IMR-90 (cell line): ENCODE data around the gene RAB34. TPM values are rescaled to one million over a fixed set of nuclear protein-coding genes. Genes with fewer than 3 reads are reported as not detected.
A peak's percentile ranks its signal among the peaks of the same experiment; 100 is the strongest.

Source experiments
- ATAC-seq: fragments of 200-7000 bp; cut with Tn5 transposase; 2 replicates; pipeline ENCODE4 v1.9.1; 2020; ENCODE audit warnings: low read depth, mild to moderate bottlenecking, moderate library complexity
- BruUV-seq: library from RNA; stranded (reverse); fragments of 400-500 nt; replicated peaks from 2 replicates; lab custom pipeline; 2021; lab: Mats Ljungman, UMichigan
- CTCF ChIA-PET: fragments of 300-600 bp; formaldehyde crosslinking; extraction: SDS; loops from one replicate; lab custom pipeline; 2021; ENCODE audit warnings: antibody characterized with exemption; lab: Yijun Ruan, JAX
- POLR2A ChIA-PET: fragments of 300-600 bp; sonication (Branson Sonifier 250); formaldehyde crosslinking; loops from one replicate; lab custom pipeline; 2022; ENCODE audit warnings: antibody characterized with exemption; ENCODE audit not compliant: unreplicated experiment; lab: Charles Lee
- DNase-seq: peaks from one replicate; pipeline ENCODE4 v3.0.0; 2013
- H2AFZ ChIP-seq: replicated peaks from 2 replicates; pipeline ENCODE3; 2013; ENCODE audit warnings: low read length, mild to moderate bottlenecking; ENCODE audit not compliant: poor library complexity
- H2AK5ac ChIP-seq: 2 replicates; pipeline ENCODE4 v1.6.1; 2013; ENCODE audit warnings: low read depth, low read length, inconsistent platforms
- H2AK9ac ChIP-seq: replicated peaks from 2 replicates; pipeline ENCODE3; 2013; ENCODE audit warnings: mild to moderate bottlenecking, low read depth, low read length, moderate library complexity; ENCODE audit not compliant: poor library complexity
- H2BK120ac ChIP-seq: 2 replicates; pipeline ENCODE4 v1.6.1; 2013; ENCODE audit warnings: low read depth, low read length, inconsistent platforms
- H2BK15ac ChIP-seq: 3 replicates; pipeline ENCODE4 v1.6.1; 2013; ENCODE audit warnings: low read depth, low read length, inconsistent platforms
- H2BK20ac ChIP-seq: 2 replicates; pipeline ENCODE4 v1.6.1; 2013; ENCODE audit warnings: low read depth, mild to moderate bottlenecking, inconsistent platforms, low read length, moderate library complexity
- H2BK5ac ChIP-seq: 2 replicates; pipeline ENCODE4 v1.6.1; 2013; ENCODE audit warnings: mild to moderate bottlenecking, low read depth, low read length, inconsistent platforms; ENCODE audit not compliant: poor library complexity, severe bottlenecking
- H3K14ac ChIP-seq: replicated peaks from 2 replicates; pipeline ENCODE4 v1.6.1; 2013; ENCODE audit warnings: low read depth, low read length, inconsistent platforms
- H3K18ac ChIP-seq: 2 replicates; pipeline ENCODE4 v1.6.1; 2013; ENCODE audit warnings: low read depth, low read length, control low read depth
- H3K23ac ChIP-seq: 2 replicates; pipeline ENCODE4 v1.6.1; 2013; ENCODE audit warnings: low read depth, low read length, inconsistent platforms
- H3K27ac ChIP-seq: 2 replicates; pipeline ENCODE4 v1.5.1; 2013; ENCODE audit warnings: mild to moderate bottlenecking, control low read depth, low read length; ENCODE audit not compliant: insufficient read depth
- H3K27me3 ChIP-seq: 2 replicates; pipeline ENCODE4 v1.6.1; 2013; ENCODE audit warnings: low read length; ENCODE audit not compliant: control insufficient read depth, insufficient read depth
- H3K36me3 ChIP-seq: 2 replicates; pipeline ENCODE4 v1.6.1; 2013; ENCODE audit warnings: low read length, mixed read lengths; ENCODE audit not compliant: control insufficient read depth, insufficient read depth
- H3K4ac ChIP-seq: 2 replicates; pipeline ENCODE4 v1.6.1; 2013; ENCODE audit warnings: low read depth, low read length, inconsistent platforms
- H3K4me1 ChIP-seq: 2 replicates; pipeline ENCODE4 v1.6.1; 2013; ENCODE audit warnings: low read length, mixed read lengths; ENCODE audit not compliant: control insufficient read depth, insufficient read depth
- H3K4me2 ChIP-seq: 2 replicates; pipeline ENCODE4 v1.6.1; 2013; ENCODE audit warnings: low read depth, mild to moderate bottlenecking, control low read depth, low read length, moderate library complexity
- H3K4me3 ChIP-seq: 2 replicates; pipeline ENCODE4 v1.5.1; 2013; ENCODE audit warnings: low read depth, mild to moderate bottlenecking, control low read depth, low read length, moderate library complexity; ENCODE audit not compliant: insufficient read depth
- H3K56ac ChIP-seq: 2 replicates; pipeline ENCODE4 v1.6.1; 2013; ENCODE audit warnings: low read length, inconsistent platforms; ENCODE audit not compliant: insufficient read depth; ENCODE audit errors: extremely low read depth
- H3K79me1 ChIP-seq, 2 experiments: 2 replicates each; pipeline ENCODE4 v1.6.1; 2013; ENCODE audit warnings: low read length in 2 of 2, inconsistent platforms in 1 of 2, low read depth in 1 of 2
- H3K9ac ChIP-seq: 2 replicates; pipeline ENCODE4 v1.6.1; 2013; ENCODE audit warnings: low read depth, low read length, control low read depth
- H3K9me1 ChIP-seq: 2 replicates; pipeline ENCODE4 v1.6.1; 2013; ENCODE audit warnings: low read length, inconsistent platforms; ENCODE audit not compliant: insufficient read depth
- H3K9me3 ChIP-seq: 2 replicates; pipeline ENCODE4 v1.6.1; 2013; ENCODE audit warnings: low read length; ENCODE audit not compliant: control insufficient read depth, insufficient read depth
- H4K20me1 ChIP-seq: 2 replicates; pipeline ENCODE4 v1.6.1; 2013; ENCODE audit warnings: low read length, inconsistent platforms; ENCODE audit not compliant: insufficient read depth
- H4K5ac ChIP-seq: 2 replicates; pipeline ENCODE4 v1.6.1; 2013; ENCODE audit warnings: mild to moderate bottlenecking, low read depth, low read length, control low read depth
- H4K8ac ChIP-seq, 2 experiments: 2 replicates each; pipeline ENCODE4 v1.6.1; 2013; ENCODE audit warnings: low read depth in 2 of 2, low read length in 2 of 2, control low read depth in 1 of 2, inconsistent platforms in 1 of 2
- H4K91ac ChIP-seq: 2 replicates; pipeline ENCODE4 v1.6.1; 2013; ENCODE audit warnings: low read depth, low read length, inconsistent platforms; ENCODE audit not compliant: insufficient read depth
- BHLHE40 ChIP-seq: fragments of 150-350 bp; IDR thresholded peaks from 2 replicates; pipeline ENCODE4 v1.6.1; 2016; ENCODE audit warnings: mild to moderate bottlenecking, low read depth, low read length
- CHD1 ChIP-seq: IDR thresholded peaks from 2 replicates; pipeline ENCODE4 v1.6.1; 2012; ENCODE audit warnings: low read depth, low read length, improper control_type of control experiment
- CTCF ChIP-seq: conservative IDR thresholded peaks from 2 replicates; pipeline ENCODE4 v1.5.1; 2012; ENCODE audit warnings: mild to moderate bottlenecking, low read depth, low read length, improper control_type of control experiment
- ELK1 ChIP-seq: fragments of 150-350 bp; IDR thresholded peaks from 2 replicates; pipeline ENCODE4 v1.6.1; 2016; ENCODE audit warnings: low read depth, mild to moderate bottlenecking, low read length, moderate library complexity, borderline replicate concordance
- FOS ChIP-seq: fragments of 150-350 bp; IDR thresholded peaks from 2 replicates; pipeline ENCODE4 v1.6.1; 2016; ENCODE audit warnings: low read depth, low read length
- MAFK ChIP-seq: IDR thresholded peaks from 2 replicates; pipeline ENCODE4 v1.6.1; 2012; ENCODE audit warnings: low read depth, low read length, improper control_type of control experiment
- NFE2L2 ChIP-seq: fragments of 150-350 bp; IDR thresholded peaks from 2 replicates; pipeline ENCODE4 v1.6.1; 2016; ENCODE audit warnings: low read depth, mild to moderate bottlenecking, low read length
- POLR2A ChIP-seq: IDR thresholded peaks from 2 replicates; pipeline ENCODE4 v1.6.1; 2012; ENCODE audit warnings: mild to moderate bottlenecking, low read depth, low read length
- RAD21 ChIP-seq: IDR thresholded peaks from 2 replicates; pipeline ENCODE4 v1.6.1; 2012; ENCODE audit warnings: low read length, improper control_type of control experiment
- RCOR1 ChIP-seq: IDR thresholded peaks from 2 replicates; pipeline ENCODE4 v1.6.1; 2012; ENCODE audit warnings: mild to moderate bottlenecking, low read length, improper control_type of control experiment; ENCODE audit not compliant: insufficient replicate concordance
- RFX5 ChIP-seq: IDR thresholded peaks from 2 replicates; pipeline ENCODE4 v1.8.0; 2012; ENCODE audit warnings: low read depth, mild to moderate bottlenecking, low read length, moderate library complexity
- USF2 ChIP-seq: fragments of 150-350 bp; IDR thresholded peaks from 2 replicates; pipeline ENCODE4 v1.6.1; 2017; ENCODE audit warnings: mild to moderate bottlenecking, antibody characterized with exemption, low read length, low read depth
- WGBS, 2 experiments: methylation state at CpG; one replicate each; pipeline versions ENCODE4 v1.1.5 to v1.1.7; 2013; ENCODE audit warnings: missing lambda C conversion rate in 2 of 2; ENCODE audit not compliant: insufficient read length in 1 of 2; ENCODE audit errors: extremely low coverage in 2 of 2; 5-methylcytosine and 5-hydroxymethylcytosine counted together
- dilution Hi-C: fragments of 300-500 bp; cut with HindIII; formaldehyde crosslinking; loops from one replicate; pipeline ENCODE4 v1.14.3; 2018; ENCODE audit warnings: low sequenced_read_pairs; ENCODE audit not compliant: unreplicated experiment
- in situ Hi-C: fragments of 300-500 bp; cut with MboI; formaldehyde crosslinking; loops from 3 replicates; pipeline ENCODE4 v1.14.3; 2019; ENCODE audit warnings: low sequenced_read_pairs, inconsistent platforms, mixed read lengths
- intact Hi-C: fragments of 100-400 bp; cut with micrococcal nuclease; formaldehyde crosslinking; loops from 2 replicates; pipeline ENCODE4 v1.10.0; 2022
- polyA plus RNA-seq, 3 experiments: library from polyadenylated mRNA; depleted of rRNA; stranded (reverse); fragments of >200 nt; gene quantifications; 2 replicates each; pipeline ENCODE4 v1.2.3, GENCODE V29; 2012; ENCODE audit warnings: low replicate concordance in 1 of 3
- total RNA-seq: library from RNA; depleted of rRNA; stranded (reverse); fragments of >200 nt; gene quantifications from 2 replicates; pipeline ENCODE4 v1.2.3, GENCODE V29; 2012

The RAB34 gene
- total and polyA plus RNA-seq, 2 of the 4 experiments (the other 2 are of a cell fraction) = 351 to 387 TPM

- Histone ChIP-seq H3K27me3 (no peaks in the 10 kb centered on the region), H3K9me1 (0 out of 2 replicates have a peak, but pooled peaks cover 6% of the 10 kb centered on the region), H4K8ac (peak overlapping the region in 1 of 2 experiments; percentile 19; a peak in 1 of 4 replicates), H4K20me1 (peaks cover 45% of the 10 kb centered on the region), H3K79me1 (peaks cover 13 to 51% of the 10 kb centered on the region in 2 experiments; a peak in 3 of 4 replicates), H4K5ac (no peak overlapping the region), H2BK5ac (no peak overlapping the region), H2AK9ac (no peak overlapping the region), H3K4me1 (peaks cover 19% of the 10 kb centered on the region), H3K9me3 (no peaks in the 10 kb centered on the region), H2BK120ac (no peak overlapping the region), H3K9ac (no peak overlapping the region), H2BK15ac (no peak overlapping the region), H2AFZ (no peak overlapping the region), H3K23ac (peak overlapping the region; percentile 43), H4K91ac (no peak overlapping the region), H2BK20ac (no peak overlapping the region), H3K18ac (no peak overlapping the region), H2AK5ac (no peak overlapping the region), H3K4me2 (no peak overlapping the region), H3K36me3 (peaks cover 36% of the 10 kb centered on the region), H3K56ac (no peak overlapping the region), H3K27ac (no peak overlapping the region), H3K14ac (no peak overlapping the region), H3K4ac (no peak overlapping the region), H3K4me3 (no peak overlapping the region)
- no peak for TF ChIP-seq FOS
- TF ChIP-seq CTCF = no peak
- TF ChIP-seq CHD1 = no peak
- TF ChIP-seq RCOR1 = no peak
- no peak for TF ChIP-seq RAD21
- TF ChIP-seq POLR2A = no peak
- TF ChIP-seq RFX5 = no peak
- TF ChIP-seq MAFK = no peak
- no peak for TF ChIP-seq NFE2L2
- TF ChIP-seq BHLHE40 = no peak
- TF ChIP-seq ELK1 = no peak
- no peak for TF ChIP-seq USF2
- dilution Hi-C loops = no loop called here
- ChIA-PET CTCF (no interaction called here), POLR2A (interaction anchor here (0.6 kb wide), 1 partner anchor 247 kb away, joined by 3 read pairs; no protein-coding TSS in a partner anchor)
- WGBS, 2 experiments = 83% methylated on average over 3 of the region's 7 CpGs; no CpG with 5 or more reads in 1 of the 2 experiments
- DNase-seq = no peak
- no TSS peak for BruUV-seq
- ATAC-seq = no peak
- in situ Hi-C loops = no loop called here
- intact Hi-C loops = no loop called here
Observed at GRCh38 chr17:28722417-28723158, 4.9 kb upstream of the RAB34 start.
